ENCODE measurements around the gene CSTPP1. TPM values are rescaled to one million over a fixed set of nuclear protein-coding genes. Genes with fewer than 3 reads are reported as not detected.

Gene CSTPP1
- total and polyA plus RNA-seq, 2 donors (not counting 3 experiments of a cell fraction or from before 2014, with no cell fraction given): 25.9 to 38.2 TPM

DNA sequence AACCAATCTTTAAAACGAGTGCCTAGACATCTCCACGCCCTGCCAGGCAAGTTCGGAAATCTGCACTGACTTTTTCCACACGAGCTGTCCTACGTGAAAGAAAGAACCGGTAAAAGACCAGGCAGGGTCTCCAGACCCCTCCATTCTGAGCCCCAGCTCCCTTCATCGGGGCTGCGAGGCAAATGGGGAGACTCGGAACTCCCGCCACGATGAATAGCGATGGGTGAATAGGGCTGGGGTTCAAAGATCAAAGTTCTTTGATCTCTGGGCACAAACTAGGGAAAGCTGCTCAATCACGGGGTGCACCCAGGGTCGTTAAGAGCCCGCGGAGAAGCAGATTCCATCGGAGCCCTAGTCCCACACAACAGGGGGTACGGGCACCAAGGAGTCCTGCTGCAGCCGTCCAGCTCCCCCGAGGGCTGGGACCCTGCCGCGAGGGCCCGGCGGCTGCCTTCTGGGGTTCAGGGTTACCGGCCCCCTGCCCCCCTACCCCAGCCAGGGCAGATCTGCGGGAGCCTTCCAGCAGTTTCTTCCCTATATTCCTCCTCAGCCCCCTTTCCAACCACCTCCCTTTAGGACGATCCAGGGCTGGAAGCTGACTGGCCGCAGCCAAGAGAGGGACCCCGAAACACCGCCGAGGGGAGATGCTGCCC, 19.3 kb upstream of the CSTPP1 start:
- DNase-seq (ENCODE audit: low read depth, low spot score): no peak
- Histone ChIP-seq H3K9me1 (replicated peaks; ENCODE audit: control insufficient read depth, extremely low read depth, insufficient read depth, low read length) (no peaks in the 10 kb centered on the region), H3K4me1 (ENCODE audit: control insufficient read depth, extremely low read depth, insufficient read depth, low read length) (peaks cover 19% of the 10 kb centered on the region), H3K4me3 (replicated peaks in 1 of 3; ENCODE audit: insufficient read depth in 1 of 3, low read depth in 1 of 3, low read length in 3 of 3) (peak overlapping the region; percentile 47 to 72 (median 60)), H4K20me1 (replicated peaks; ENCODE audit: control insufficient read depth, extremely low read depth, insufficient read depth, low read length) (no peaks in the 10 kb centered on the region), H3K79me2 (ENCODE audit: control insufficient read depth, insufficient read depth, low read length) (no peaks in the 10 kb centered on the region), H3K9me3 (replicated peaks; ENCODE audit: control insufficient read depth, insufficient read depth, low read length) (no peaks in the 10 kb centered on the region), H3K9ac (replicated peaks; ENCODE audit: extremely low read depth, insufficient read depth, low read length) (peak overlapping the region; percentile 4), H3K36me3 (ENCODE audit: control insufficient read depth in 2 of 2, extremely low read depth in 1 of 2, insufficient read depth in 2 of 2, low read length in 2 of 2) (no peaks in the 10 kb centered on the region), H3K27ac (ENCODE audit: insufficient read depth, low read depth, low read length) (no peak overlapping the region), H2AFZ (ENCODE audit: low read depth, low read length) (peak overlapping the region; percentile 89), H3K27me3 (ENCODE audit: control insufficient read depth in 2 of 2, insufficient read depth in 2 of 2, low read length in 2 of 2) (peaks cover 20 to 26% of the 10 kb centered on the region in 2 experiments), H3K4me2 (ENCODE audit: insufficient read depth, low read length) (peak overlapping the region; percentile 96)
- intact Hi-C loops (cut with micrococcal nuclease): no loop called here
- ChIA-PET POLR2A (no interaction called here), CTCF (interaction anchor here (0.8 to 2.4 kb wide), 12 partner anchors 10 to 245 kb away, joined by 3 to 44 read pairs (median 4); partner anchors contain the start of gene CSTPP1)
- BruUV-seq (replicated peaks): no TSS peak
- FAIRE-seq: peak; percentile 49
- TF ChIP-seq EZH2 (IDR thresholded peaks at IDR 0.05; ENCODE audit: borderline replicate concordance, low read depth, low read length, severe bottlenecking) (no peak), POLR2A (IDR thresholded peaks at IDR 0.05; ENCODE audit: low read depth, low read length) (no peak), GATA2 (IDR thresholded peaks at IDR 0.05; ENCODE audit: insufficient read depth, insufficient read length, low read depth, low read length) (no peak), FOS (IDR thresholded peaks at IDR 0.05; ENCODE audit: borderline replicate concordance, insufficient read depth, low read length) (no peak), POLR2AphosphoS5 (IDR thresholded peaks at IDR 0.05; ENCODE audit: insufficient read depth, low read depth, low read length) (no peak), JUN (IDR thresholded peaks at IDR 0.05; ENCODE audit: borderline replicate concordance, insufficient read depth, insufficient read length, low read depth) (no peak), MYC (IDR thresholded peaks at IDR 0.05; ENCODE audit: low read depth, low read length) (no peak)
- TF ChIP-seq, protein P1, sequence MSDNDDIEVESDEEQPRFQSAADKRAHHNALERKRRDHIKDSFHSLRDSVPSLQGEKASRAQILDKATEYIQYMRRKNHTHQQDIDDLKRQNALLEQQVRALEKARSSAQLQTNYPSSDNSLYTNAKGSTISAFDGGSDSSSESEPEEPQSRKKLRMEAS (IDR thresholded peaks at IDR 0.05; ENCODE audit: insufficient read depth, insufficient read length): no peak
- TF ChIP-seq, protein P2, sequence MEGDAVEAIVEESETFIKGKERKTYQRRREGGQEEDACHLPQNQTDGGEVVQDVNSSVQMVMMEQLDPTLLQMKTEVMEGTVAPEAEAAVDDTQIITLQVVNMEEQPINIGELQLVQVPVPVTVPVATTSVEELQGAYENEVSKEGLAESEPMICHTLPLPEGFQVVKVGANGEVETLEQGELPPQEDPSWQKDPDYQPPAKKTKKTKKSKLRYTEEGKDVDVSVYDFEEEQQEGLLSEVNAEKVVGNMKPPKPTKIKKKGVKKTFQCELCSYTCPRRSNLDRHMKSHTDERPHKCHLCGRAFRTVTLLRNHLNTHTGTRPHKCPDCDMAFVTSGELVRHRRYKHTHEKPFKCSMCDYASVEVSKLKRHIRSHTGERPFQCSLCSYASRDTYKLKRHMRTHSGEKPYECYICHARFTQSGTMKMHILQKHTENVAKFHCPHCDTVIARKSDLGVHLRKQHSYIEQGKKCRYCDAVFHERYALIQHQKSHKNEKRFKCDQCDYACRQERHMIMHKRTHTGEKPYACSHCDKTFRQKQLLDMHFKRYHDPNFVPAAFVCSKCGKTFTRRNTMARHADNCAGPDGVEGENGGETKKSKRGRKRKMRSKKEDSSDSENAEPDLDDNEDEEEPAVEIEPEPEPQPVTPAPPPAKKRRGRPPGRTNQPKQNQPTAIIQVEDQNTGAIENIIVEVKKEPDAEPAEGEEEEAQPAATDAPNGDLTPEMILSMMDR (IDR thresholded peaks at IDR 0.05; ENCODE audit: extremely low read depth in 1 of 2, insufficient read depth in 1 of 2, low read depth in 1 of 2, low read length in 2 of 2): no peak
- dilution Hi-C loops (cut with MboI; ENCODE audit: extremely low pct_ligation_motif_present, low sequenced_read_pairs): no loop called here

Data from endothelial cell of umbilical vein (primary cell).